Keratinocyte (primary cell): ENCODE results near the gene AGPAT3.

Experiments used
- CTCF ChIP-seq, 3 experiments: IDR thresholded peaks in 1 of 3; conservative IDR thresholded peaks in 1 of 3; optimal IDR thresholded peaks in 1 of 3; 2 replicates in 2 of 3; 3 replicates in 1 of 3; pipeline versions ENCODE3 to v1.5.1; 2011; ENCODE audit warnings: low read length in 3 of 3, mild to moderate bottlenecking in 3 of 3, moderate library complexity in 2 of 3, control low read depth in 1 of 3, inconsistent platforms in 1 of 3; ENCODE audit not compliant: insufficient read depth in 2 of 3; ENCODE audit errors: extremely low read depth in 1 of 3
- EZH2 ChIP-seq: IDR thresholded peaks from one replicate; pipeline ENCODE4 v1.6.1; 2012; ENCODE audit warnings: inconsistent platforms, mild to moderate bottlenecking, low read length, moderate library complexity

- TF ChIP-seq CTCF (optimal IDR thresholded peaks at IDR 0.05 in 1 of 3, IDR thresholded peaks at IDR 0.05 in 1 of 3, conservative IDR thresholded peaks at IDR 0.05 in 1 of 3; ENCODE audit: extremely low read depth in 1 of 3, insufficient read depth in 2 of 3, low read length in 3 of 3) (no peak), EZH2 (no peak)
Measured at GRCh38 chr21:43866260-43866629, 1.2 kb downstream of the AGPAT3 start.
